Measurements from ENCODE around the gene UMODL1.

Gene UMODL1

GRCh38 chr21:42148584-42148983, 77.5 kb downstream of the UMODL1 start:
- no peak for TF ChIP-seq GATA3 (IDR thresholded peaks at IDR 0.05; ENCODE audit: low read depth, low read length)
- TF ChIP-seq GATA2 (IDR thresholded peaks at IDR 0.05; ENCODE audit: low read depth, low read length) = no peak

DNA sequence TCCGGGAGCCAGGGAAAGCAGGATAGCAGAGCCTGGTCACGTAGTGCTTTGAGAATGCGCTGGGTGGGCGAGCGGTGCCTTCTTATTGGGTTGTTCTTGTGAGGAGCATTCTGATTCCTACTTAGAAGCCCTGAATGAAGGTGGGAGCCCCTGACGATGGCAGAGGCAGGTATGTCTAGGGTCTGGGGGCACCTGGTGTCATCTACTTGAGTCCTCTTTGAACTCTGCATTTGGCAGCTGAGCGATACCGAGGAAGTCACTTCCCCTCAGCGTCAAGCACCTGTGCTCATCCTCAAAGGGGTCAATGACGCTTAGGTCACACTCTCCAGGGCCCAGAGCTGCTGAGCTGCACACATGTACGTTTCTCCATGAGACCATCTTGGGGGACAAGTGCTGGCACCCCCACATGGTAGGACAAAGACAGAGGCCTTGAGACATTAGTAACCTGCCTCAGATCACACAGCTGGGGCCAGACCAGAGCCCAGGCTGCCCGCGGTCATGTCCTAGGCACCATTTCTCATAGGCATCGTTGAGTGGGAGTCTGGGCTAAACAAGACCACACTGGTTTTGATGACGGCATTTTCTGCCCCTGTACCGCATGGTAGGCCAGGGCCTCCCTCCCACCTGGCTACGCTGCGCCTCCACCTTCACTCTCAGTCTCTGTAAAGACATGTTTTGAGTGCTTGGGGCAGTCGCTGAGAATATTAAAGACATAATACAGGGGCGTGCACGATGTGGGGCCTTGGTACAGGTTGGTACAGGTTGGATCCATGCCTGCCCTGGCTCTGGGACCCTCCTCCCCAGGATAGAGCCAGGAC, 78.7 kb downstream of the UMODL1 start:
- TF ChIP-seq GATA3 (IDR thresholded peaks at IDR 0.05; ENCODE audit: low read depth, low read length) (no peak), GATA2 (IDR thresholded peaks at IDR 0.05; ENCODE audit: low read depth, low read length) (no peak)

GRCh38 chr21:42150474-42151085, 79.5 kb downstream of the UMODL1 start:
- TF ChIP-seq GATA2 (IDR thresholded peaks at IDR 0.05; ENCODE audit: low read depth, low read length) (no peak), GATA3 (IDR thresholded peaks at IDR 0.05; ENCODE audit: low read depth, low read length) (no peak)

DNA sequence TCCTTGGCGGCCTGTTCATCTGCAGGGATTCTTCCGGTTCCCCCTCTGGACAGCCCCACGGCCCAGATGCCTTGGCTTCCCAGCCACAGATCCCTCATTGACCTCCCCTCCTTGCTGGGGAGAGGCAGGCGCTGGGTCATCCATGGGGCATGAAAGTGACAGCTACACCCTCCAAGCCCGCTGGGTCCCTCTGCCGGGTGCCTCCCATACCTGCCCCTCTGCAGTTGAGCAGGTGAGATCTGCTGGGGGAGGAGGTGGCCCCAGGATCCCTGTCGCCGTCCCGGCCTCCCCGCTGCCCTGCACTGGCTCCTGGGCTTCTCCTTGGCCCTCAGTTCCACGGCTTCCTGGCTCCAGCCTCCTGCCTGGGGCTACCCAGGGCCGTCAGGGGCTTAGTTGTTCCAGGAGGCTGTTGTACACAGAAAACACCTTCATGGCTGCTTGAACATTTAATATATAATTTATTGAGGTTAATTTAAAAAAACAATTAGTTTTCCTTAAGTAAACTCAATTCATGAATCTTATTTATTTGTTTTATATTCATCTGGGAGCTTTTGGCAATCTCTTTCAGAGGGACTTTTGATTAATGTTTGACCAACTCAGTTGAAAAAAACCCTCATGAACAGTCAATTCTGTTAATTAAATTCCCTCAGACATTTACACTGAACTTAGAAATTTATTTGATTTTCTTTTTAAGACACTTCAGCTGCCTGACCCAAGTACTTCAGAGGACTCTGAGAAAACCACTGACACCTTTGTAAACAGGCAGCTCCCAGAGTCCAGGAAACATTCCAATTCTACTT, 80.2 kb downstream of the UMODL1 start:
- TF ChIP-seq GATA2 (IDR thresholded peaks at IDR 0.05; ENCODE audit: low read depth, low read length) (no peak), GATA3 (IDR thresholded peaks at IDR 0.05; ENCODE audit: low read depth, low read length) (no peak)

DNA sequence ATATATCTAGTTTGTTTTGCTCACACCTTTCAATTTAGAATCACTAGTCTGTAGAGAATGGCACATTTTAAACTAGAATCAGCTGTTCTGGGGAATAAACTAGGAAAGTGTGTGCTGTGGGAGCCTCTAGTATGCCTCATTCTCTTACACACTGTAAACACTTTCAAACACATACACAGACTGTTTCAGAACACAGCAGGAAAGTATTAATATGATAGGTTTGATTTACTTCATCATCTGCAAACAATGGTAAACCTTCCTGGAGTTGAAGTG, 80.8 kb downstream of the UMODL1 start:
- no peak for TF ChIP-seq GATA2 (IDR thresholded peaks at IDR 0.05; ENCODE audit: low read depth, low read length)
- no peak for TF ChIP-seq GATA3 (IDR thresholded peaks at IDR 0.05; ENCODE audit: low read depth, low read length)

DNA sequence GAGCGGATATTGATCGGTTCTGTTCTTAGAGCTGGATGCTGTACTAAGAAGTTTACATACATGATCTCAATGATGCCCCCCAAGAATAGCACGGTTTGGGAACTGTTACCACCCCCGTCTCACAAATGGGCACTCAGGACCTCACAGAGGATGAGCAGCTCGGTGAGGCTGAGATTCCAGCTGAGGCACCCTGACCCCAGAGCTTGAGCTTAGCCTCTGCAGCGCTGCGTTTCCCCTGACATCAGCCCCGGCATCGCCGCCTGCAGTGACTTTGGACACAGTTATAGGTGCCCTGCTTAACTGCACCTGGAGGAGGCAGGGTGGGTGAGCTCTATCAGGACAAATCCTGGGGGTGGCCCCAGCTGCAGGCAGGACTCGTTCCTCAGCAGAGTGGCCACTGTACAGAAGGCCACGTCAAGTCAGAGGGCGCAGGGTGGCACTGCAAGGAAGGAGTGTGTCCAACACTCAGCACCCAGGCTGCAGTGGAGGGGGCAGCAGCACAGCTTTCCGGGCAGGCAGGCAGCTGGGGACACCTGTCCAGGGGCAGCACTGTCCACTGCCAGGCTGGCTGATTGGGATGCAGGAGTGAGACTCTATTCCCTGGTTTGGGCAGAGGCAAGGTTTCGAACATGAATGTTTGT, 82.0 kb downstream of the UMODL1 start:
- TF ChIP-seq GATA2 (IDR thresholded peaks at IDR 0.05; ENCODE audit: low read depth, low read length) (no peak), GATA3 (IDR thresholded peaks at IDR 0.05; ENCODE audit: low read depth, low read length) (no peak)

DNA sequence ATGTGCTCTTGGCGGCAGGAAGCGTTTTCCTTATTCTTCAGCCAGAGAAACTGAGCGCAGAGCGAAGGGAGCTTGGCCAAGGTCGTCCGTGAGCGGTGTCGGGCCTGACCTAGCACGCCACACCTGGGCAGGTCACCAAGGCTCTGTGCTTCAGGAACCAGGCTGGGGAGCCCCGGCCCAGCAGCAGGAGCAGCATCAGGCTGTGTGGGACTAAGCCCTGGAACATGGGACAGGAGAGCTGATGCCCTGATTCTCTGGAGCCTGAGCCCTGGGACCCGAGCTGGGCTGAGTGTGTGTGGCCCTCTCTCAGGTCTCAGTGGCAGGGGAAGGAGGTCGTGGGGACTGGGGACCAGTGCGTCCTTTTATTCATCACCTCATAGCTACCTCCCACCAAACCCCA, 82.6 kb downstream of the UMODL1 start:
- TF ChIP-seq GATA2 (IDR thresholded peaks at IDR 0.05; ENCODE audit: low read depth, low read length) (no peak), GATA3 (IDR thresholded peaks at IDR 0.05; ENCODE audit: low read depth, low read length) (no peak)

GRCh38 chr21:42154237-42155044, 83.3 kb downstream of the UMODL1 start:
- TF ChIP-seq GATA2 (IDR thresholded peaks at IDR 0.05; ENCODE audit: low read depth, low read length) (no peak), GATA3 (IDR thresholded peaks at IDR 0.05; ENCODE audit: low read depth, low read length) (no peak)

GRCh38 chr21:42155045-42155855, 84.1 kb downstream of the UMODL1 start:
- TF ChIP-seq GATA2 (IDR thresholded peaks at IDR 0.05; ENCODE audit: low read depth, low read length) = no peak
- no peak for TF ChIP-seq GATA3 (IDR thresholded peaks at IDR 0.05; ENCODE audit: low read depth, low read length)

GRCh38 chr21:42156690-42157605, 85.8 kb downstream of the UMODL1 start:
- TF ChIP-seq GATA3 (IDR thresholded peaks at IDR 0.05; ENCODE audit: low read depth, low read length) (no peak), GATA2 (IDR thresholded peaks at IDR 0.05; ENCODE audit: low read depth, low read length) (no peak)

GRCh38 chr21:42157606-42158310, 86.6 kb downstream of the UMODL1 start:
- TF ChIP-seq GATA2 (IDR thresholded peaks at IDR 0.05; ENCODE audit: low read depth, low read length) (no peak), GATA3 (IDR thresholded peaks at IDR 0.05; ENCODE audit: low read depth, low read length) (no peak)

All from SH-SY5Y (cell line).